Muscle of arm (tissue), 12 donors: Measurements from ENCODE around the gene TMTC1. TPM values are rescaled to one million over a fixed set of nuclear protein-coding genes. Genes with fewer than 3 reads are reported as not detected.
A peak's percentile ranks its signal among the peaks of the same experiment; 100 is the strongest.

Experiments
- DNase-seq: peaks from one replicate; pipeline ENCODE4 v3.0.0-alpha.2; 2013
- polyA plus RNA-seq, 12 donors: library from polyadenylated mRNA; unstranded; fragments of 120-200 nt; gene quantifications; one replicate each; pipeline ENCODE4 v1.2.1, GENCODE V29; 2013; ENCODE audit not compliant: insufficient read length in 12 of 12

The TMTC1 gene
- polyA plus RNA-seq, 12 donors: 18.4 to 70.4 (median 46.4) TPM; not detected in 1

DNA sequence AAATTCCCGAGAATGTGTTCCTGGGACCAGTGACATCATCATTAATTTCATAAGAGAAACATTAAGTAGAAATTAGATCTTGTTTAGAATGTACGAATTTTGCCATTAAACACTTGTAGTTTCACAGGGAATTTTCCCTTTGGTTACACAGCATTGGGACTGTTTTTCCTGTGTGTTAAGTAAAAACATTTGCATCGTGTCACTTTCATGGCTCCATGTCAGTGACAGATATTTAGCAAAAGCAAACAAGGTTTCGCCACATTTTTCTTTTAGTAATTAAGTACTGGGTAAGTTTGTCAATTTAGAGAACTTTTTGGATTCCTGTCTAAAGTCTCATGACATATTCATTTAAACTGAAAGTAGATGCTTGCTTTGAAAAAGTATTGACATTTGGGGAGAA, 240.7 kb downstream of the TMTC1 start:
- no peak for DNase-seq

DNA sequence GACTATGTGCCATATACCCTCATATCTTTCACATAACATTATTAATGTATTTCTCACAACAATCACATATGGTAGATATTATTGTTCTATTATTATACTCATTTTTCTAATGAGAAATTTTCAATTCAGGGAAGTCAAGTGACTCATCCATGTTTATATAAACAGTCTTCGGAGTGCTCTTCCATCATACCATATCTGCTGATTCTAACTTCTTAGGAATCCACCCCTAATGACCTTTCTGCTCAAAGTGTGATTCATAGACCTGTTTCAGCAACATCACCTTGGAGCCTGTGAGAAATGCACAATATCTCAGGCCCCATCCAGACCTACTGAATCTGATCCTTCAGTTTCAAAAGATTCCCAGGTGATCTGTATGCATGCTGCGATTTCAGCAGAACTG, 246.4 kb downstream of the TMTC1 start:
- DNase-seq: no peak

DNA sequence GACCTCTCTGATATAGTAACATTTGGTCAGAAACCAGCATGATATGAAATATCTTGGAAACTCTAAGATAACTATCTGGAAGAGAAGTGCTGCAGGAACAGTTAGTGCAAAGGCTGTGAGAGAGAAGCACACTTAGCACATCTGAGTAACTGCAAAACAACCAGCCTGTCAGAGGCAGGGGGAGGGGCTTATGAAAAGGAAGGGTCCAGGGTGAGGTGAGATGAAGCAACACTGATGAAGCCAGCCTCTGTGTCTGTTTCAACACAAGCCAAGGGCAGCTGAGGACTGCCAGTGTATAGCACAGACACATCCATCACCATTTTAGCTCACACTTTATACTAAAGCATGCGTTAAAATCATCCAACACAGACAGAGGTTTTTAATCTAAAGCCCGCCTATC, 248.8 kb downstream of the TMTC1 start:
- no peak for DNase-seq

DNA sequence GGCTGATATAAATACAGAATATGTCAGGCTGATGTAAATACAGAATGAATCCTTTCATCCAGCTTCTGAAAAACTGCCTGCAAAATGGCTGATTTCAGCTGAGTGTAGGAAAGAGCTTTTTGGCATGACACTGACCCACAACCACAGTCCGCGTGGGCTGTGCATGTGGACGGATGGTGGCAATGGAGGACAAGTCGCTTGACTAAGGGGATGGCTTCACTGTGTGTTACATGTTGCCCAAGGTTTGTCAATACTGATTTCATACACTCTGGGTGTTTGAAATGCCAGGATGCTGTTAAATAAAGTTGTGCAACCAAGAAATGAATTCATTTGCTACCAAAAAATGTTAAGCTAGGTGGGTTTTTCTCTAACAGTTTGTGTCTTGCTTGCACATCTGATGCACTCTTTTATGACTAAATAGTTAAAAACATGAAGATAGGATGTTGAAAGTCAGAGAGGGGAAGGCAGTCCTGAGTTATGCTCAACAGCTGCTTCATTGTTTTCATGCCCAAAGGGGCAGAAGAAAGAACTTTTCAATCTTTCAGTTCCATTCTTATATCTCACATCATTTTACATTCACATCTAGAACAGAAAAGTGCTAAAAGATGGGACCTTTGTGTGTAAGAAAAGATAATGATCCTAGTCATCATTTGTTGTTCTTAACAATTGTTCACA, 249.8 kb downstream of the TMTC1 start:
- no peak for DNase-seq

DNA sequence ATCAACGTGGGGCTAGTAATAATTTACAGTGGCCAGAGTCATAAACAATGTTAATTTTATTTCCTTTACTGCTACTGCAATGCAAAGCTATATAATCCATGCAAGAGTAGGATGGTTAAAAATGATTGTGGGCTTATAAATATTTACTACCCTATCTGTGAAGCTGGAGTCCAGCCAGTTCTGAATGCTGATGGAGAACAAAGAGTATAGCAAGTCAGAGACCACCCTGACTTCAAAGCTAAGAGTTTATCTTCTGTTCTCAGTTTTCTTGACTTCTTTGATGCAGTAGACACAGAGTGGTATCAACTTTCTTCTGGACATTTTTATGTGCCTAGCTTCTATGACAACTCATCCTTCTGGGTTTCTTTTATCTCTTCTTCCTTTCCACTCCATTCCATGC, 252.3 kb downstream of the TMTC1 start:
- no peak for DNase-seq

DNA sequence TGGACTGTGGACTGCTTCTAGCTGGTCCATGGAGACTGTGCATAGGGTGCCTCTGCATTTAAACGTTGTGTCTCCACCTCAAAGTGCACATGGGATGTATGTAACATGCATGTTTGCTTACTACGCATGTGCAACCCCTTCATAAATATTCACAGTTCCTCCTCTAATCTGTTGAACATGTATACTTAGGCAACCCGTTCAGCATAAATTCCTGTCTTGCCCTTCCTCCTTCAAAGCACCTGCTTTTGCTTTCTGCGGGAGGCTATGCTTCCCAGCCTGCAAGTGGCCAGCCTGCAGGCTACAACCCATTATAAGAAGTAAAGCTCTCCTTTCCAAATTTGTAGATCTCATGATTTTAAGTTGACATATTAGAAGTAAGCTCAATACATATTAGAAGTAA, 253.3 kb downstream of the TMTC1 start:
- DNase-seq: no peak

DNA sequence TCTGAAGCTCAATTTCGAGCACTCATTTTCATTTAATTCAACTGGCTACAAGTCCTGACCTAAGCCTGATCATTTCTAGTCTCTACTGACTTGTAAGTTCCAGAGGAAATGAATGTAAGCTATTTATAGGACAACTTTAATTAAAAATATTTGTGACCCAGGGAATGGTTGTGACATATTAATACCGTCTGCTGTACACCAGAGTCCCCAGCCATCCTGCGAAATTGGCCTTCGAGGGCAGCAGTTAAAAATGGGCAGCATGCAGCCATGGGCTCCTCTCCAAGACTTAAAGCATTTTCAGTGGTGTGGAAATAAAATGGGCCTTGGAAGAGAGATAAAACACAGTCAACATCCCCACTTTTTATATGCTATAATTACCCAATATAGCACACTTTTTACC, 255.6 kb downstream of the TMTC1 start:
- DNase-seq: no peak

DNA sequence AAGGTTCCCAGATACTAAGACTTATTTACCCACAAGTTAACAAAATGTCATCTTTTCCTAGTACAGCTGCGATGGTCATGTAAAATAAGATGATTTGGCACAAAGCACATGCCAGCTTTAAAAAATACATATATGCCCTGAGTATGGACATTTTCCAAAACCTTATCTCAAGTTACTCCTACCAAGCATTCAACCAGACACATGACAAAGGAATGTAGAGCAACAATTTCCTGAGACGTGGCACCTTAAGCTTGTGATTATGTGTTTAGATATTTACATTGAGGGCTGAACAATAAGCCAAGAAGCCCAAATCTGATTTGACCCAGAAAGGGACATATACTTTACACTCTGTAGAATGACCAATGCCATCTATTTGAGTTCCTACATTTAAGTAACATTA, 261.8 kb downstream of the TMTC1 start:
- no peak for DNase-seq

DNA sequence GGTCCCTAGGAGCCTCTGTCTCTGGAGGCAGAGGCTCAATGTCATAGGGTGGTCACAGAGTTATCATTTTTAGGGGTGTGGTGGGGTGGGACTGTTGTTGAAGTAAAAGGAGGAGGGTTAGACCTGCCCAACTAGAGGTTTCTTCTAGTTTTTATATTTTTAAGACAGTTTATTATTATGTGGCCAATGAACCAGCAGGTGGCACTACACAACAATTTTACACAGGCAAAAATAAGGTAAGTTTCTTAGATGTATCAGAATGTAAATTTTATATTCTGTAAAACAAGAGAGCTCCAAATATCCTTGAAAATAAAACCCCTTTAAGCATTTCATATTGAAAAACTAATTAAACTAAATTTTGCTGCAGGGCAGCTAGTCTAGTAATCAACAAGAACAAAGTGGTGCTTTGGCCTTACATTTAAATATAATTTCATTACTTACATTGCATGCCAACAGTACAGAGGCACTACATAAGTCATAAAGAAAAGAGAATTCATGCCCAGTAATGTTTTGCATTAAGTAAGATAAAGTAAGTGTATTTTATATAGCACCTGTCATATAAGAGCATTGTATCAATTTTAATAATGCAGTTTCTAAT, 264.1 kb downstream of the TMTC1 start:
- DNase-seq: peak; percentile 57

DNA sequence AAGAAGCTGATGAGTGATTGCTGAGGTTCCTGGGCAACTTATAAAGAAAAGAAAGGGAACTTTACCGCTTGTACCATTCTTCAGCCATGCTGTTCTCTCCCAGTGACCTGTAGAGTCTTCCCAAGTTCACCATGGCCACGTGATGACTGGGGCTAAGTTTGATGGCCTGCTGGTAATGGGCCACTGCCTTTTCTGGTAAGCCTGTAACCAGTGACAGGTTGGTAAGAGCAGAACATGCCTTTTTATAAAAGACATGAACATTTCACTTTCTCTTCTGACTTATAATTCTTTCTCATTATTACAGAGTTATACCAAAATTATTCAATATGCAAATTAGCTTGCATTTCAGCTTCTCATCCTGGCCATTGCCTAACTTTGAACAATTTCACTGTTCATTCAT, 265.3 kb downstream of the TMTC1 start:
- no peak for DNase-seq

DNA sequence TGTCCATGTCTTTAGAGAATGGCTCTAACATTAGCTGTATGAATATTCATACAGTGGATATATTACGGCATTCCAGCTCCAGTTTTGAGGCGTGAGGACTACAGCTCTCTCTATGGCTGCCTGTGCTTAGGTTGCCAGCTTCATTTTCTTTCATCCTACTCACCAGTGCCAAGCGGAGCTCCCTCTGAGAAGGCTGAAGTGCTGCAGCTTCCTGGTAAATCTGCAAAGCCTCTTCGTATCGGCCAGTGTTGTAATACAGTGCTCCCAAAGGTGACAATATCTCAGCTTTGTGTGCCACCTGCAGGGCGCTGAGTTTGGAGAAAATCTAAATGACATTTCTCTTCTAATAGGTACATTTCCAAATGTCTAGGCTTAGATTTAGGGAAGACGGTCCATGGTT, 266.5 kb downstream of the TMTC1 start:
- DNase-seq: no peak

DNA sequence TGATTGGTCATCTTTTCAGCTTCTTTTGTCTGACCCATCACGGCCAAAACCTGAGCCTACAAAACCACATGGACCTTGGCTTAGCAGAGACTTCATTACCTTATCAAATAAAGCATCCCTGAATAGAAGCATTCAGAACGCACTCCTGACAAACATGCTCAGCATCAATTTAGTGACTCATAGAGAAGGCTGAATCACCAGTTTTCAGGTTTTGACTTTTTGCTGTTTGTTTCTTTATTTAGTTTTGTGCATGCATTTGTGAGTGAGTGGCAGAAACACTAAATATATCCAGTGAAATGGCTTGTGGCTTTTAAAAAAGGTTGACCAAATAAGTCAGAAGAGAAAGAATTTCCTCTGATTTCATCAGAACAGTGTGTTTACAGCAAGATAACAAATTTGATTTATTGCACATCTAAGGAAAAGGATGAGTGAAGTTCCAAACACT, 267.3 kb downstream of the TMTC1 start:
- no peak for DNase-seq

DNA sequence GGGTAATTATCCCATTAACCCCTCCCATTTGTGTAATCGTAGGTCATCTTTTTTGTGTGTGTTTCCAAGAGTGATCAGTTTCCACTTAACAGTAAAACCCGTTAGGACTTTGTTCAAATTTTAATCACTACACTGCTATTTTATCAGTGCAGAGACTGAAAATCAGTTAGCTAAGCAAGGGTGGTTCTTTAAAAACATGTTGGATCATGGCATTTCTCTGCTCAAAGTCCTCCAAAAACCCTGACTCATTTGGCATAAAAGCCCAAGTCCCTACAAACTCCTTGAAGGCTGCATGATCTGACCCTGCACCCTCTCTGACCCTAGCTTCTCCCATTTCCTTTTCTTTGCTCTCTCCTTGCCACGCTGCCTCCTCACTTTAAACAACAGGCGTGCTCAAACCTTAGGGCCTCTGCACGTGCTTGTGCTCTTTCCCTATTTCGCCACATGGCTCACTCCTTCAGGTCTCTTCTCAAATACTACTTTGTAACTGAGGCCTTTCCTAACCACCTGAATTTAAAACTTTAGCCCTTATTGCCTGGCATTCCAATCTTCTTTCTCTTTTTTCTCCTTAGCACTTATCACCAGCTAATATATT, 273.1 kb downstream of the TMTC1 start:
- DNase-seq: no peak

DNA sequence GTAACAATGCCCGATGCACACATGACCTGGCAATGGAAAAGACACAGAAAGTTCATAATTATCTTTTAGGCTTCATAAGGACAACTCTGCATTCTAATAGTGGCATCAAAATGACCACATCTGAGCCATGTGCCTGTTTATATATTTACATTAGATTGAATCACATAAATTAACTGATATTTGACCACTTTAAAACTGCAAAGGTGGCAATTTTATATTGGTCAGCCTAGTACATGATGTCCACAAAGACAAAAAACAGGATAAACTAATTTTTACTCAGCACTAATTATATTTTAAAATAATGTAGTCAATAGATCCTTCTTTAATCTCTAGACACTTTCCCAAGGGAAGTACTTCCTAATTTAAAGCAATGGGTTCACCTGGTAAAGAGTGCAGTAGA, 274.2 kb downstream of the TMTC1 start:
- no peak for DNase-seq

DNA sequence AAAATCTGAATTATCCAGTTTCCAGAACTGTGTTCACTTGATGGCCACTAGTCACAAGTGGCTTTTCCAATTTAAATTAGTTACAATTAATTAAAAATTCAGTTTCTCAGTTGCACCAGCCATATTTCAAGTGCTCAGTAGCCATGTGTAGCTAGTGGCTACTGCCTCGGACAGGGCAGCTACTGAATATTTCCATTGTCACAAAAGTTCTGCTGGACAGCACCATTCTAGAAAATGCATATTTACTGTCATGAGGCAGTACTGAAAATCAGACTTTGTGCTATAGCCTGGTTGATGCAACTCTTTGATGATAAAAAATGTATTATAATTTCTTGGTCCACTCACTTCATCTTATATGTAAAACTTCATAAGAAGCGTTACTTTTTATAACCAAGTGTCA, 274.8 kb downstream of the TMTC1 start:
- no peak for DNase-seq

DNA sequence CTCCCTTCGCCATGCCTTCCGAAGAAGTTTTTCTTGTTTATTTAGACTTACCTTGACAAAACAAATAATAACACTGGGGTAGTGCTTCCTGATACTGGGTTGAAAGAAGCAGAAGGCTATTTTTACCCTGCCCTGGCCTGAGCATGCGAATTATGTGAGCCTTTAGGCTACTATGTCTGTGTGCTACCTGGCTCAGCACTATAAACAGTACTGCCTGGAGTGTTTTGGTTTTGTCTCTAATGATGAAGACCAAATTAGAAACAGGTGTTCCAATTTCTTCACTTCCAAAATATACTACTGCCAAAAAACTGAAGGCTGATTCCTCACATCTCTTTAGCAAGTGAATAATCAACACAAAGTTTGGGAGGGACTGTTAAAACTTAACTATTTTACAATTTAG, 278.6 kb downstream of the TMTC1 start:
- DNase-seq: no peak

DNA sequence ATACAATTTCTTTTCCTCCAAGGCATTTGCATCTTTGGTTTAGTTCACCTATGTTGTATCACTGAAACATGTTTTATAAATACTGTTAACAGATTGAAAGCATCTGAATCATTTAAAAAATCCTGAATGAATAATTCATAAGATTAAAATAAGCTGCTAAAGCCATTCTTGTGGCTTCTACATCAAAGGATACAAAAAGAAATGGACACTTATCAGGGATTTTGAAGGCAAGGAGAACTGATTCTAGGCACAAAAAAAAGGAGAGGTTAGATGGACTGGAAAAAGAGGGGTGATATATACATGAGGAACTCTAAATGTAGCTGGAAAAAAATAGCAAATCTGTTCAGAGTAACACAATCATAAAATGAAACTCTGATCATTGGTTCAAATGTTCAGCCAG, 280.5 kb downstream of the TMTC1 start:
- DNase-seq: no peak

DNA sequence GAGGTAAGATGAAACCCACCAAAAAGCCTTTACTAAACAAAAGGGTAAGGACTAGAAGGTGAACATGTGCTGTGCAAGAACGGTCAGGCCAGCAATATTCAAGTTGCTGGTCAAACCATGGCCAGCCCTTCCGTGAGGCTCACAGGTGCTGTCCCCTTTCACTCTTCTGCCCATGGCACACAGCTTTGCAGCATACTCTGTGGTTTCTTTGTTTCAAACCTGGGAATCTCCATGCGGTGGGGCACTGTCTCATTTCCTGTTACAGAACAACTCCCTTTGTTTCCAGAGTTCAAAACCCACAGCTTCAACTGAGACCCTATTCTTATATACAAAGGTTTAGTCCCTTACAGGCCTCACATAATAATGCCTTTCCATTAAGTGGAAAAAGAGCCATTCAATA, 284.5 kb downstream of the TMTC1 start:
- DNase-seq: no peak

DNA sequence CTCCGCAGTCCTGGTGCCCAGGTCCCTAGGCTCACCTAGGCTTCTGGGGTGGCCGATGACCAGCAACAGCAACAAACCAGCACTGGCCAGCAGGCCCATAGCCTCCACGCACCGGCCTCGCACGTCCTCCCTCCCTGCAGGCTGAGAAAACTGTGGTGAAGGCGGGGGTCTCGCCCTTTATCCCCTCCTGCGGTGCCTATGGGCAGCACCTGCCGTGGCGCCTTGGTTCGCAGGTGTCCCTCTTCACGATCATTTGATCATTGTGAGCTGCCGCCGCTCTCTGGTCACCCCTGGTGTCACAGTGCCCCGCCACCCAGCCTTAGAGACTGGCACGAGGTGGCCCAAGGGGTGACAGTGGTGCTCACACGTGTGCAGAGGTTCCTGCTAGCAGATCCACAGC, 286.2 kb downstream of the TMTC1 start, which contains the start of gene OVCH1:
Gene OVCH1 (minus strand): TSS at position 99 of the 400 bp plus-strand sequence. CDS start 0 bp downstream, at position 99.
- no peak for DNase-seq

DNA sequence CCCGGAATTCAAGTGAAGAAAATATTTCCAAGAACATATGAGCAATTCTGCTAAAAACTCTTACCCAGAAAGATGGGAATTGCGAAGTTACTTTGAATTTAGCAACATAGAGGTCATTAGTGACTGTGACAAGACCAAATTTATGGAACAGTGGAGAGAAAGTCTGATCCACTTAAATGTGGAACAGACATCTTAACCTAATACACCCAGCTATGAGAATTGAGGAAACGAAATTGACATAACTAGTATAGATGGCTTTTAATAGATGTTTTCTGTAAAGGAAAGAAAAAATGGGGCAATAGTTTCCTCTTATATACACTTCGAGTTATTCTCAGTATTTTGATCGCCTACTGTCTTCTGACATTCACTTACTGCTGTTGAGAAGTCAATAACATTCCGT, 290.9 kb downstream of the TMTC1 start:
- DNase-seq: no peak

DNA sequence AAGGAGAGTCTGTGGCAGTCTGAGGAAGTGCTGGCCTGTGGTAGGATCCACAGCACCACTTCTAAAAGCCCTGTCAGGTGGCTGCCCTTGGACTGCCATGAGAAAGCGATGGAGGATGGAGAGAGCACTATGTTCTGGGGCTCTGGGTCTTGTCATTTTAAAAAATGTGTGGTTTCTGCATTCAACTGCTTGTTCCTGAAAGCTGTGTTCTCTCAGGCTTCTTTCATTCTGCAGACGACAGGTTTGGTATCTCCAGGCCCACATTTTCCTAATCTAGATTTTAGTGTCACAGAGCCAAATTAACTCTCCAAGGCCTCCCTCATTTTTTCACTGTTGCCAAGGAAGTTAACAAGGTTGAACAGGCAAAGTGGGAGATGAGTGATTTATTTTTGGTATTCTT, 296.8 kb downstream of the TMTC1 start:
- no peak for DNase-seq

DNA sequence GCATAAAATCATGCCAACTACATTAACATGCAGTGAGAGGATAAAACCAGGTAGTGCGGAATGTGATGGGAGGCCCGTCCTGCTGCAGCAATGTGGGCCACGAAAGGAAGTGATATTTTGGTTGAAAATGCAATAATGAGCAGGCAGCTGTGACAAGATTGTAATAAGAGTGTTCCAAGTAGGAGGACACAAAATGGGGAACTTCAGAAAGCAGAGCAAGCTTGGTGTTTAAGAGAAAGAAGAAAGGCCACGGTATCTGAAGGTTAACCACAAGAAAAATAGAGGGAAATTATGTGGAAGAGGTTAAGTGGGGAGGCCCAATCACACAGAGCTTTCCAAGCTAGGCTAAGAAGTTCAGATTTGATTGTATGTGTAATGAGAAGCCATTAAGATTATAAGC, 320.5 kb downstream of the TMTC1 start:
- DNase-seq: no peak

DNA sequence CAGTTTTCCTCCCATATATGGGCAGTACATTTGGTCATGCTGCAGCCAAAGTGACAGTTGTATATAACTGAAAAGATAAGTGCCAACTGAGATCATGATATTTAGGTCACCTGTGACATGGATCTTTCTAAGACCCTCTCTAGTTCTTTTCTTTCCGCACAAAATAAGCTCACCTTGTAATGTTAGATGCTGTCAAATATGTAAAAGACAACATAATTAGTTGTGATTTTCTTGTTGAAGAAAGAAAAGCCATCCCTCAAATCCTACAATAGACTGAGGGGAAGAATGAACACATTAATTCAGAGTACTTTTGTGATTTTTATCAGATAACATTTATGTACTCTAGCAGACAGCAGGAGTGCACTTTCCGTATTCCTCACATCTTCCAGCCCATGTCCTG, 323.7 kb downstream of the TMTC1 start:
- no peak for DNase-seq

DNA sequence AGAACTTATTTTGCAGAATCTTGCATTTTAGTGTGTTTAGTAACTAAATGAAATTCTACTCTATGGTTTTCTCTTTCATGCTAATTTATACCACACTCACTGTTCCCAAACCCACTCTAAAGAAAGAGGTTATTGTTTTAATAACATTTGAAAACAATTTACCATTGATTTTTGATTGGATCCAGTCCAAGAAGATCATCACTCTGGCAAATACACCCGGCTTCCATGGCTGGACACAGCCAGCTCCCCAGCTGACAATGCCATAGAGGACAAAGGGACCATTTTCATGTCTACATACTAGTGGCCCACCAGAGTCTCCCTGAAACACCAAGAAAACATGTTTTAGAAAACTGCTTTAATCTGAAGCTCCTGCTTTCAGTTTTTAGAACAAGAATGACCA, 328.7 kb downstream of the TMTC1 start:
- DNase-seq: peak; percentile 1
